GM21529 (cell line): Measurements from ENCODE around the gene TMEM97.

Source experiments
- ATAC-seq: cut with Tn5 transposase; IDR thresholded peaks from one replicate; pipeline ENCODE4 v1.9.1; 2021; ENCODE audit not compliant: unreplicated experiment

The TMEM97 gene

GRCh38 chr17:28315846-28316705, 2.9 kb upstream of the TMEM97 start:
- ATAC-seq = no peak

GRCh38 chr17:28317099-28317965, 1.7 kb upstream of the TMEM97 start:
- no peak for ATAC-seq

- peak; percentile 4 for ATAC-seq
These were observed 838 bp upstream of the TMEM97 start for GRCh38 chr17:28317966-28318758.

- ATAC-seq = no peak
These were observed 567 bp downstream of the TMEM97 start for GRCh38 chr17:28319598-28319935.

GRCh38 chr17:28320215-28321061, 1.4 kb downstream of the TMEM97 start:
- no peak for ATAC-seq

- no peak for ATAC-seq
These were observed 5.3 kb downstream of the TMEM97 start for GRCh38 chr17:28324267-28324745.

- no peak for ATAC-seq
These were observed 5.8 kb downstream of the TMEM97 start for GRCh38 chr17:28324781-28325180.

GRCh38 chr17:28325211-28325610, 6.2 kb downstream of the TMEM97 start:
- no peak for ATAC-seq

- no peak for ATAC-seq
These were observed 7.1 kb downstream of the TMEM97 start for GRCh38 chr17:28326114-28326513.

- ATAC-seq = peak; percentile 82
These were observed 8.1 kb downstream of the TMEM97 start for GRCh38 chr17:28327031-28327607.

GRCh38 chr17:28327709-28328108, 8.7 kb downstream of the TMEM97 start:
- ATAC-seq = no peak

GRCh38 chr17:28328325-28328724, 9.3 kb downstream of the TMEM97 start:
- no peak for ATAC-seq

- ATAC-seq = no peak
These were observed 11.7 kb downstream of the TMEM97 start for GRCh38 chr17:28330671-28331070.

GRCh38 chr17:28331891-28332420, 13.0 kb downstream of the TMEM97 start:
- ATAC-seq = no peak

GRCh38 chr17:28333083-28333746, 14.2 kb downstream of the TMEM97 start:
- no peak for ATAC-seq

GRCh38 chr17:28334171-28334570, 15.2 kb downstream of the TMEM97 start:
- ATAC-seq = no peak

GRCh38 chr17:28334666-28335200, 15.7 kb downstream of the TMEM97 start:
- no peak for ATAC-seq

- peak; percentile 93 for ATAC-seq
These were observed 16.4 kb downstream of the TMEM97 start, which contains the start of the genes IFT20 and TNFAIP1 for GRCh38 chr17:28335201-28335958. Gene IFT20, minus strand, starts transcription at chr17:28335472. Its CDS starts 3,487 bp downstream, at chr17:28331985. Gene TNFAIP1, plus strand, starts transcription at chr17:28335761. Its CDS starts 3,761 bp downstream, at chr17:28339522.
